Right lobe of liver (tissue), 6 donors: ENCODE measurements around the gene RNASEL. TPM values are rescaled to one million over a fixed set of nuclear protein-coding genes. Genes with fewer than 3 reads are reported as not detected.

Experiments
- ATAC-seq, 4 donors: fragments of 200-7000 bp; cut with Tn5 transposase; one replicate each; pipeline ENCODE4 v1.9.1; 2020; ENCODE audit warnings: mild to moderate bottlenecking in 4 of 4, moderate library complexity in 4 of 4
- DNase-seq, 3 donors: peaks; one replicate each; pipeline ENCODE4 v3.0.0-alpha.2; 2020
- H3K27ac ChIP-seq, 3 donors: fragments of 200-600 bp; one replicate each; pipeline ENCODE4 v1.8.0; 2022
- H3K27me3 ChIP-seq, 2 donors: fragments of 200-600 bp; one replicate each; pipeline ENCODE4 v1.8.0; 2022
- H3K36me3 ChIP-seq, 4 donors: fragments of 200-600 bp; sonication (generic) in 1 of 4; one replicate each; pipeline versions ENCODE4 v1.5.1 to v1.8.0; 2017 to 2022; ENCODE audit warnings: control low read depth in 1 of 4
- H3K4me1 ChIP-seq, 4 donors: fragments of 200-600 bp; sonication (generic) in 1 of 4; one replicate each; pipeline versions ENCODE4 v1.5.1 to v1.8.0; 2017 to 2022; ENCODE audit warnings: control low read depth in 1 of 4
- H3K4me3 ChIP-seq, 3 donors: fragments of 200-600 bp; one replicate each; pipeline ENCODE4 v1.8.0; 2022
- H3K9me3 ChIP-seq, 4 donors: fragments of 200-600 bp; sonication (generic) in 1 of 4; one replicate each; pipeline versions ENCODE4 v1.5.1 to v1.8.0; 2017 to 2022; ENCODE audit warnings: control low read depth in 1 of 4
- CTCF ChIP-seq, 4 donors: fragments of 200-600 bp in 3 of 4; fragments of 450-650 bp in 1 of 4; IDR thresholded peaks; one replicate each; pipeline versions ENCODE4 v1.5.1 to v1.8.0; 2016 to 2022; ENCODE audit warnings: antibody characterized with exemption in 4 of 4, mild to moderate bottlenecking in 2 of 4
- POLR2A ChIP-seq: fragments of 450-650 bp; IDR thresholded peaks from one replicate; pipeline ENCODE4 v1.6.1; 2017; ENCODE audit warnings: antibody characterized with exemption, mild to moderate bottlenecking
- WGBS: methylation state at CpG from one replicate; pipeline ENCODE4 v1.1.6; 2018; ENCODE audit warnings: low coverage, low lambda C conversion rate; ENCODE audit not compliant: insufficient coverage; ENCODE audit errors: missing lambda C conversion rate; 5-methylcytosine and 5-hydroxymethylcytosine counted together
- intact Hi-C, 2 donors: fragments of 100-400 bp; cut with DNase I; formaldehyde crosslinking; loops; one replicate each; pipeline versions ENCODE4 v1.11.2 to v1.14.1; 2022
- total RNA-seq, 6 experiments: library from RNA; depleted of rRNA in 2 of 6; stranded (reverse); fragments of >200 nt in 2 of 6; fragmentation: NEBNext Ultra II Directional in 3 of 6; extraction: Animal tissue kit (Norgen Biotek cat#: 25700) in 3 of 6; gene quantifications; one replicate each; pipeline versions ENCODE4 v1.1.0 to v1.2.4, GENCODE V29; 2016 to 2023
- donor health status: DM: no; HTN: yes; CAD: no.
- donor health status: DM: no; HTN: no; CAD: no.
- donor health status: DM: no; HTN: no; CAD: no.
- donor health status: DM: no; HTN: yes; CAD: no.
- donor health status: DM: no; HTN: yes; CAD: no.

Gene RNASEL
- total RNA-seq, 6 experiments from 2014 or later, result 1.8 to 3.3 (median 2.1) TPM

- intact Hi-C loops, result no loop called here
- H3K4me1 ChIP-seq, result no peaks in the 10 kb centered on the region
- H3K4me3 ChIP-seq, result no peak overlapping the region
- H3K36me3 ChIP-seq, result no peaks in the 10 kb centered on the region
- H3K27me3 ChIP-seq, result no peaks in the 10 kb centered on the region
- ATAC-seq (no peak), DNase-seq (no peak)
- H3K9me3 ChIP-seq, result no peaks in the 10 kb centered on the region
- no peak overlapping the region for H3K27ac ChIP-seq
- TF ChIP-seq CTCF (IDR thresholded peaks at IDR 0.05) (no peak), POLR2A (no peak)
- 100% methylated on average over 1 of the region's 1 CpG for WGBS
Observed at GRCh38 chr1:182628657-182629056, 39.6 kb upstream of the RNASEL start.

DNA sequence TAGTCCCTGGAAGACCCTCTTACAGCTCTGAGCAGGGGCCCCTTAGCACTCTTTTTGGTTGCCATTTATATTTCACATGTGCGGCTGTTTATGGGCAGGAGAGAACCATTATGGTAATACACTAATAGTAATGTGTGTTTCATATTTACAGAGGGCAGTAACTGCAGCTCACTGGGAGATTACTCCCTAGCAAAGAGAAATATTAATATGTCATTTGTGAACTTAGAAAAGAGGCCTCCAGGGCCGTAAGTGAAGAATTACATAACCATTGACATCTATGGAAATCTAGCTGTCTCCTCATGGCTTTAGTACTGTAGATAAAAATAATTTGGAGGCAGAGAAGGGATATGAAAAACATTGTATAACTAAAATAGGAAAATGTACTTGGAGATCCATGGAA, 38.6 kb upstream of the RNASEL start:
- Histone ChIP-seq H3K27me3 (no peaks in the 10 kb centered on the region), H3K4me3 (no peak overlapping the region), H3K9me3 (no peaks in the 10 kb centered on the region), H3K4me1 (no peaks in the 10 kb centered on the region), H3K36me3 (no peaks in the 10 kb centered on the region), H3K27ac (no peak overlapping the region)
- intact Hi-C loops, result no loop called here
- 75% methylated on average over 2 of the region's 2 CpGs for WGBS
- DNase-seq, result no peak
- TF ChIP-seq CTCF (IDR thresholded peaks at IDR 0.05) (no peak), POLR2A (no peak)
- no peak for ATAC-seq

GRCh38 chr1:182626527-182626926, 37.5 kb upstream of the RNASEL start:
- Histone ChIP-seq H3K4me1 (no peaks in the 10 kb centered on the region), H3K27ac (no peak overlapping the region), H3K4me3 (no peak overlapping the region), H3K36me3 (no peaks in the 10 kb centered on the region), H3K9me3 (no peaks in the 10 kb centered on the region), H3K27me3 (no peaks in the 10 kb centered on the region)
- intact Hi-C loops, result no loop called here
- peak in 2 of 4 donors; percentile 28 to 71 for ATAC-seq
- WGBS, result 25% methylated on average over 1 of the region's 1 CpG
- TF ChIP-seq POLR2A (no peak), CTCF (IDR thresholded peaks at IDR 0.05) (no peak)
- no peak for DNase-seq

DNA sequence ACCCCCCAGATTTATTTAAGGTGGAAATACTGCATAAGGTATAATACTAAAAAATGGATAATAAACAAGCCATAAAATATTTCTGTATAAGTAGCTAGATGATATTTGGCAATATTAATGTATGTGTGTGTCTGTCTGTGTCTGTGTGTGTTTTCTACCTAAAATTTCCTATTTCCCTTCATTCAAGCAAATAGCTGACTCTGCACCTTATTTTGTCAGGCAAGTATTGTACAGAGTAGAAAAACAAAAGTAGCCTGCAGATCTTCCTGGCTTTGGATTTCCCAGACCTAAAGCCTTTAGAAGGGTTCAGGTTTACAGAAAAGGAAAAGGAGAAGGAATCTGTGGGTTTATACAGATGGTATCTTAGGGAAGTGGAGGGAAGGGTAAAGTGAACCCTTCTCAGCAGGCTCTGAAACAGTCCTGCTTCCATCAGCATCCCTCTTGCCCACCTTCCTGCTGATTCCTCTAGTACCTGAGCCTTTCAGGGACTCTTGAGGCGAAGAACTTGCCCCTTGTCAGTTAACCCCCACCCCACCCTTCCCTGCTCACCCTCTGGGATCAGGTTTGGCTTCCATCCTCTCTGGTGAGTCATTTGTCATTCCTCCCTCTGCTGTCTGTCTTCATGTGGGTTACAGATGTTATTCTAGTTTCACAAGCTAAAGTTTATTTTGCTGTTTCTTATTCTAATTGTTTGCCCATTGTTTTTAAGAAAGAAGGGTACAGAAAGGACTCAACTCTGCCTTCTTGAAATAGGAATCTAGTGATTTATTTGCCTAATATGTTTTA, 36.9 kb upstream of the RNASEL start:
- H3K36me3 ChIP-seq, result no peaks in the 10 kb centered on the region
- no peaks in the 10 kb centered on the region for H3K4me1 ChIP-seq
- peak in 2 of 4 donors; percentile 17 to 27 for ATAC-seq
- intact Hi-C loops, result no loop called here
- H3K27me3 ChIP-seq, result no peaks in the 10 kb centered on the region
- no peak overlapping the region for H3K4me3 ChIP-seq
- H3K27ac ChIP-seq, result no peak overlapping the region
- no peak for TF ChIP-seq POLR2A
- no peak for DNase-seq
- WGBS, result 45% methylated on average over 1 of the region's 1 CpG
- H3K9me3 ChIP-seq, result no peaks in the 10 kb centered on the region

DNA sequence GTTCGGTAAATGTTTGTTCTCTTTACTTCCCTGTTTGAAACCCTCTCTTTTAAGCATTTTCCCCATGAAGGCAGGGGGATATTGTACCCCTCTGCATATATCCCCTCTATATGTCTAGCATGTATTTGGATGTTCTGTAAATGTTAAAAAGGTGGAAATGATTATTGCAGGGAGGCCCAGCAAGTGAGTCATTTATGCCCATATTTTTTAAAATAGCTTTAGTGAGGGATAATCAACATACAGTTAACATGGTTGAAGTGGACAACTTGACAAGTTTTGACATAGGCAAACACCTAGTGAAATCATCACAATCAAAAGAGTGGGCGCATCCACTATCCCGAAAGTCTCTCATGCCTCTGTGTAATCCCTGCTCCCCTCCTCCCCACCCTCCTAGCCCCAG, 36.0 kb upstream of the RNASEL start:
- Histone ChIP-seq H3K27me3 (no peaks in the 10 kb centered on the region), H3K4me3 (no peak overlapping the region), H3K9me3 (no peaks in the 10 kb centered on the region), H3K36me3 (no peaks in the 10 kb centered on the region), H3K4me1 (no peaks in the 10 kb centered on the region), H3K27ac (no peak overlapping the region)
- TF ChIP-seq POLR2A (no peak), CTCF (IDR thresholded peaks at IDR 0.05) (no peak)
- WGBS, result 54% methylated on average over 1 of the region's 3 CpGs
- DNase-seq (no peak), ATAC-seq (no peak)
- intact Hi-C loops, result no loop called here
